Activated CD4-positive, alpha-beta T cell treated with anti-CD3 and anti-CD28 coated beads, Interleukin-2, amount 10 ng/mL, durations not matched to agents 24 days and 14 days (primary cell): ENCODE data around the gene OSBPL8. TPM values are rescaled to one million over a fixed set of nuclear protein-coding genes. Genes with fewer than 3 reads are reported as not detected.
"Not testable (repeated sequence)": the region's sequence is repeated elsewhere in the genome, so short reads cannot be mapped to it uniquely, and the experiment has no call there.

Source experiments
- DNase-seq: peaks from one replicate; pipeline ENCODE4 v3.0.0; 2022
- H3K27ac Mint-ChIP-seq: one replicate; pipeline ENCODE4 v1.8.0; 2022; ENCODE audit warnings: mild to moderate bottlenecking, mixed read lengths
- H3K27me3 Mint-ChIP-seq: one replicate; pipeline ENCODE4 v1.8.0; 2022; ENCODE audit warnings: mixed read lengths
- H3K36me3 Mint-ChIP-seq: one replicate; pipeline ENCODE4 v1.8.0; 2022; ENCODE audit warnings: low read depth, mild to moderate bottlenecking, mixed read lengths
- H3K4me1 Mint-ChIP-seq: one replicate; pipeline ENCODE4 v1.8.0; 2021; ENCODE audit warnings: mixed read lengths
- H3K4me3 Mint-ChIP-seq: one replicate; pipeline ENCODE4 v1.8.0; 2022; ENCODE audit warnings: mild to moderate bottlenecking, moderate library complexity, mixed read lengths
- H3K9me3 Mint-ChIP-seq: one replicate; pipeline ENCODE4 v1.8.0; 2021; ENCODE audit warnings: mixed read lengths
- intact Hi-C: fragments of 100-400 bp; cut with micrococcal nuclease; formaldehyde crosslinking; loops from one replicate; pipeline ENCODE4 v1.15.1; 2023
- total RNA-seq: library from RNA; stranded (reverse); gene quantifications from 2 replicates; pipeline ENCODE4 v1.2.3, GENCODE V29; 2022

The OSBPL8 gene
- total RNA-seq, 1 donor from 2014 or later = 92.0 TPM

DNA sequence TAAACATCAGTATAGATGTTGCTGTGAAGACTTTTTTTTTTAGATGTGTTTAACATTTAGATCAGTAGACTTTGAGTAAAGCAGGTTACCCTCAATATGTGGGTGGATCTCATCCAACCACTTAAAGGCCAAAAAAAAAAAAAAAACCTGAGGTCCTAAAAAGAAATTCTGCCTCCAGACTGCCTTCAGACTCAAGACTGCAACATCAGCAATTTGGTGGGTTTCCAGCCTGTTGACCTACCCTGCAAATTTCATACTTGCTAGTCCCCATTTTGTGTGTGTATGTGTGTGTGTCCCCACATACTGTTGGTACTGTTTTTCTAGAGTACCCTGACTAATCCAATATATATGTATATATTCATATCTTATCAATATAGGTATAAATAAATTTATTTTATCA is 55.6 kb downstream of the OSBPL8 start:
- Mint-ChIP-seq H3K4me3 (no peak overlapping the region), H3K36me3 (peaks cover 23% of the 10 kb centered on the region)
- intact Hi-C loops = no loop called here

DNA sequence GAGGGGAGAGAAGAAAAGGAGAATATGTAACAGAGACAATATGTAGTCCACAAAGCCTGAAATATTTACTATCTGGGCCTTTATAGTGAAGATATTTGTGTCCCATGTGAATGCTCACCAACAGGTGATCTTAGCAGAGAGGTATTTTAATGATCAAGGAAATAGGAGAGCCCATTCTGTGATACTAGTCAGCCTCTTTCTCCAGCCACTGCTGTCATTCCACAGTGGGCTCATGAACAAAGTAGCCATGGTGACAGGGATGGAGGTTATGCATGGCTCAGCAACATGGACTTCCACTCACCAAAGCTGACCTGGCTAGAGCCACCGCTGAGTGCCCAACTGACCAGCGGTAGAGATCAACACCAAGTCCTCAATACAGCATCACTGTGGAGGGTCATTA is 58.2 kb downstream of the OSBPL8 start:
- peaks cover 2% of the 10 kb centered on the region for H3K4me1 Mint-ChIP-seq
- peaks cover 4% of the 10 kb centered on the region for H3K9me3 Mint-ChIP-seq
- no peaks in the 10 kb centered on the region for H3K27me3 Mint-ChIP-seq
- intact Hi-C loops = no loop called here
- H3K36me3 Mint-ChIP-seq = peaks cover 20% of the 10 kb centered on the region
- no peak overlapping the region for H3K4me3 Mint-ChIP-seq
- DNase-seq = no peak
- H3K27ac Mint-ChIP-seq = no peak overlapping the region

More for the DNA sequence above, 55.6 kb downstream of the OSBPL8 start:
- Mint-ChIP-seq H3K9me3 (peaks cover 4% of the 10 kb centered on the region), H3K27ac (no peak overlapping the region), H3K4me1 (peaks cover 2% of the 10 kb centered on the region), H3K27me3 (no peaks in the 10 kb centered on the region)
- DNase-seq = no peak

DNA sequence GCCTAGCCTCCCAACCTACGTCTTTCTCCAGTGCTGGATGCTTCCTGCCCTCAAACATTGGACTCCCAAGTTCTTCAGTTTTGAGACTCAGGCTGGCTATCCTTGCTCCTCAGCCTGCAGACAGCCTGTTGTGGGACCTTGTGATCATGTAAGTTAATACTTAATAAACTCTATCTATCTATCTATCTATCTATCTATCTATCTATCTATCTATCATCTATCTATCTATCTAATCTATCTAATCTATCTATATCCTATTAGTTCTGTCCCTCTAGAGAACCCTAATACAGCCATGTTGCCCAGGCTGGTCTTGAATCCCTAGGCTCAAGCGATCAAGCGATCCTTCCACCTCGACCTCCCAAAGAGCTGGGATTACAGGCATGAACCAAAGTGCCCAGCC is 60.4 kb downstream of the OSBPL8 start:
- H3K27me3 Mint-ChIP-seq = not testable (repeated sequence)

DNA sequence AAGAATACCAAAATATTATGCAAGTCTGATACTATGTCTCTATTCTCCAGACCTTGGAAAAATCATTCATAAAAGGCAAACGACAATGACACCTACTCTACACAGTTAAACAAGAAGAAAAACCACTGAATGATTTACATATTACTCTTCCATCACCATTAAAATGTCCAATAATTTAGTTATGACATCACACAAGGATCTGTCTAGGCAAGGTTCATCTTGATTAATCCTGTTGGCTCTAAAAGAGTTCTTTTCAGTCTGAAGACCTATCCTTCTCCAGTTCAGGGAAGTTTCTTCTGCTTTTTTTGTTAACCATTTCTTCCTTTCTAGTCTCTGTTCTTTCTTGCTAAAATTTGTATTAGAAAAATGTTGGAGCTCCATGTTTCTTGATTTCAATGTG is 64.0 kb downstream of the OSBPL8 start:
- Mint-ChIP-seq H3K4me1 (peaks cover 2% of the 10 kb centered on the region), H3K36me3 (peaks cover 34% of the 10 kb centered on the region), H3K27ac (no peak overlapping the region), H3K27me3 (no peaks in the 10 kb centered on the region), H3K9me3 (peaks cover 17% of the 10 kb centered on the region), H3K4me3 (no peak overlapping the region)
- no peak for DNase-seq
- intact Hi-C loops = no loop called here

More for the DNA sequence above, 60.4 kb downstream of the OSBPL8 start:
- H3K4me3 Mint-ChIP-seq, H3K4me1 Mint-ChIP-seq, intact Hi-C loops, H3K27ac Mint-ChIP-seq, H3K9me3 Mint-ChIP-seq, DNase-seq: not testable (repeated sequence)
- peaks cover 28% of the 10 kb centered on the region for H3K36me3 Mint-ChIP-seq

DNA sequence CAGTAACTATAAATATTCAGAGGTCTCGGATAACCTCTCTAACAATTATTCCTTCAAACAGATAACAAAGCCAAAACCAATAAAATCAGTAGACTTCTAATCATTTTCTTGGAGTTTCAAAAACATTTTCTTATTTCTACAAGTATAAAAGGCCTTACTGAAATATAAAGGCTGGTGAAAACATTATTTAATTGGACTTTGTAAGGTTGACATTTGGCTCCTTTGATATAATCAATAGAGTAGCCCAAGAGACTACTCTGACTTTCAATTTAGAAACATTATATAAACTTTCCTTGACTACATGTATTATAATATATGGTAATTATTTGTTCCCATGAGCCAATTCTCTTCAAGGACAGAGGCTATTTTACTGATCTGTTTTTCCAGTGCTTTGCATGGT is 68.3 kb downstream of the OSBPL8 start:
- Mint-ChIP-seq H3K4me3 (no peak overlapping the region), H3K27ac (no peak overlapping the region), H3K36me3 (peaks cover 41% of the 10 kb centered on the region), H3K9me3 (peaks cover 17% of the 10 kb centered on the region), H3K27me3 (no peaks in the 10 kb centered on the region), H3K4me1 (peaks cover 10% of the 10 kb centered on the region)
- intact Hi-C loops = no loop called here
- DNase-seq = no peak

DNA sequence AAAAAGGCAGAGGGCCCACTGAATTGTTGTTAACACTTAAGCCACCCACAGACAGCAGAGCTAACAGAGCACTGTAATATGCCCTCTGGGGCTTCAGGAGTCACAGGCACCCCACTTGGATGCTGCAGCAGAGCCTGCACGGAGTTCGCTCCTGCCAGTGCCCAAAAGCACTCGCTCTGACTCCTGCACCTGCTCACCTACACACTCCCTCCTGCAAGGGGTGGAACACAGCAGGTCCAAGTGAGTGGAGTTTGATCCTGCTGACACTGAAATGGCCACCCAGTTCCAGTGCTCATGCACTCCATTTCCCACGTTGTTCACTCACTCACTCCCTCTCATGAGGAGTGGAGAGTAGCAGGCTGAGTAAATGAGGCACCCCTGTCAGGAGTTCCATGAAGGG is 68.8 kb downstream of the OSBPL8 start:
- H3K4me1 Mint-ChIP-seq = peaks cover 12% of the 10 kb centered on the region
- no peak overlapping the region for H3K4me3 Mint-ChIP-seq
- no peaks in the 10 kb centered on the region for H3K27me3 Mint-ChIP-seq
- intact Hi-C loops = no loop called here
- peaks cover 17% of the 10 kb centered on the region for H3K9me3 Mint-ChIP-seq
- no peak for DNase-seq
- H3K27ac Mint-ChIP-seq = no peak overlapping the region
- H3K36me3 Mint-ChIP-seq = peaks cover 41% of the 10 kb centered on the region

DNA sequence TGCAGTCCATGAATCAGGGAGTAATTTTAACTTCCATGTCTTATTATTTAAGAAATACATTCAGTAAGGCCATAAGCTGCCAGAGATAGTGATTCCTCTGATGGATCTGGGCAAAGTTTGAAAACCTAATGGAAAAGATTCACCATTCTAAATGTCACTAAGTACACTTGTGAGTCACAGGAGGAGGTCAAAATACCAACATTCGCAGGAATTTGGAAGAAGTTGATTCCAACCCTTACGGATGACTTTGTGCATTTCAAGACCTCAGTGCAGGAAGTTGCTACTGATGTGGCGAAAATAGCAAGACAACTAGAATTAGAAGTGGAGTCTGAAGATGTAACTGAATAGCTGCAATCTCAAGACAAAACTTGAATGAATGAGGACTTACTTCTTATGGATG is 69.8 kb downstream of the OSBPL8 start:
- Mint-ChIP-seq H3K9me3 (peaks cover 17% of the 10 kb centered on the region), H3K4me3 (no peak overlapping the region), H3K27ac (no peak overlapping the region), H3K36me3 (peaks cover 36% of the 10 kb centered on the region), H3K4me1 (peaks cover 12% of the 10 kb centered on the region), H3K27me3 (no peaks in the 10 kb centered on the region)
- DNase-seq = no peak
- intact Hi-C loops = no loop called here

DNA sequence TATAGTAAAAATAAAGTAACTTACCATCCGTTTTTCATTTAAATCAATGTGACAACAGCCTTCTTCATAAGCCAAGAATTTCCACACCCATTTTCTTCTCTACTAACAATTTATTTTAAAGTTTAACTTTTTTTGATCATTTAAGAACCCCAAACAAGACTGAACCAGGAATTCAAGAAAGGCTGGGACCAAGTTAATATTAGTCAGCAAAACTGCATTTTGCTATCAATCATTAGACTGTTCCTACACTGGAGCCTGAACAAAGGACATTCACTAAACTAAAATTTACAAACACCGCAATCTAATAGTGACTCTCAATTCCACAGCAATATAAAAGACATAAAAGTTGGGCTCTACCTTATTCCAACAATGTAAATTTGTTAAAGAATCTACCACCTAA is 73.6 kb downstream of the OSBPL8 start:
- Mint-ChIP-seq H3K4me1 (peaks cover 12% of the 10 kb centered on the region), H3K4me3 (no peak overlapping the region), H3K9me3 (no peaks in the 10 kb centered on the region), H3K27me3 (no peaks in the 10 kb centered on the region), H3K27ac (no peak overlapping the region), H3K36me3 (peaks cover 23% of the 10 kb centered on the region)
- intact Hi-C loops = no loop called here
- no peak for DNase-seq

DNA sequence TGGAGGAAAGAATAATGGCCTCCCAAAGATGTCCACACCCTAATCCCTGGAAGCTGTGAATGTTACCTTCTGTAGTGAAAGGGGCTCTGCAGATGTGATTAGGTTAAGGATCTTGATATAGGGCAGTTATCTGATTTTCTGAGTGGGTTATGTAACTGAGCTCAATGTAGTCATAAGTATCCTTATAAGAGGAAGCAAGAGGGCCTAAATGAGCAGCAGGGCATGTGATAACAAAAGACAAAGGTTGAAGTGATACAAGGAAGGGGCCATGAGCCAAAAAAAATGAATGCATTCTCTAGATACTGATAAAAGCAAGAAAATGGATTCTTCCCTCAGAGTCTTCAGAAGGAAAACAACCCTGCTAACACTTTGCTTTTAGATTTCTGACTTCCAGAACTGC is 78.8 kb downstream of the OSBPL8 start:
- H3K4me1 Mint-ChIP-seq = peaks cover 4% of the 10 kb centered on the region
- H3K9me3 Mint-ChIP-seq = no peaks in the 10 kb centered on the region
- H3K27ac Mint-ChIP-seq = no peak overlapping the region
- DNase-seq = no peak
- intact Hi-C loops = no loop called here
- H3K4me3 Mint-ChIP-seq = no peak overlapping the region
- no peaks in the 10 kb centered on the region for H3K27me3 Mint-ChIP-seq
- H3K36me3 Mint-ChIP-seq = peaks cover 16% of the 10 kb centered on the region

DNA sequence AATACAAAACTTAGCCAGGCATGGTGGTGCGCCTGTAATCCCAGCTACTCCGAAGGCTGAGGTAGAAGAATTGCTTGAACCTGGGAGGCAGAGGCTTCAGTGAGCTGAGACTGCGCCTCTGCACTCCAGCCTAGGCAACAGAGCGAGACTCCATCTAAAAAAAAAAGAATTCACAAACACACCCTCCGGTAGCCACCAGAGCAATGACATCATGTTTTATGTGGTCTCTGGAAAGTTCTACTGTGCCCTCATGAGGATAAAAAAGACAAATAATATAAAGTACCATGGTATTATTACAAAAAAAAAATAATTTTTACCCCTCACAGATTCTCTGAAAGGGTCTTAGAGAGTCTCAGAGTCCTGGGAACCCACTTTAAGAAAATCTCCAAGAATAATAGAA is 81.5 kb downstream of the OSBPL8 start:
- Mint-ChIP-seq H3K36me3 (peaks cover 10% of the 10 kb centered on the region), H3K9me3 (no peaks in the 10 kb centered on the region), H3K27me3 (no peaks in the 10 kb centered on the region), H3K27ac (no peak overlapping the region), H3K4me1 (peaks cover 4% of the 10 kb centered on the region), H3K4me3 (no peak overlapping the region)
- DNase-seq = no peak
- intact Hi-C loops = no loop called here

DNA sequence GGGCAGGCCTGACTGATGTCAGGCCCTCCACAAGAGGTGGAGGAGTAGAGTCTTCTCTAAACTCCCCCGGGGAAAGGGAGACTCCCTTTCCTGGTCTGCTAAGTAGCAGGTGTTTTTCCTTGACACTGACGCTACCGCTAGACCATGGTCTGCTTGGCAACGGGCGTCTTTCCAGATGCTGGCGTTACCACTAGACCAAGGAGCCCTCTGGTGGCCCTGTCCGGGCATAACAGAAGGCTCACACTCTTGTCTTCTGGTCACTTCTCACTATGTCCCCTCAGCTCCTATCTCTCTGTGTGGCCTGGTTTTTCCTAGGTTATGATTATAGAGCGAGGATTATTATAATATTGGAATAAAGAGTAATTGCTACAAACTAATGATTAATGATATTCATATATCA is 86.7 kb downstream of the OSBPL8 start:
- not testable (repeated sequence) for DNase-seq

DNA sequence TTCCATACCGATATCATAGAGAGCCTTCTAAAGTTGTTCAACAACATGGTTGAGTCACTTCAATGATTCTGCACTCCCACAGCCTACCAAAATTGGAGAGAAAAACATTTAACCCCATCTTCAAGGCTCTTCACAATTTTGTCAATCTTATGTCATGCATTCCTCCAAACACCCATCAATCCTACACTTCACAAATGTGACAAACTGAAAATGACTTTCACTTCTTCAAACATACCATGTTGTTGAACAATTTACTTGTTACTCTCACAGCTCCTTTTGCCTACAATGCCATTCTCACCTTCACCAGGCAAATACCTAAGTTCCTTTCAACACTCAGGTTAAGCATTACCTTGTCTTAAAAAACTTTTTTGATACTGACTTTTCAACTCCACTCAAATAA is 88.0 kb downstream of the OSBPL8 start:
- Mint-ChIP-seq H3K36me3 (peaks cover 1% of the 10 kb centered on the region), H3K27me3 (no peaks in the 10 kb centered on the region), H3K4me3 (no peak overlapping the region), H3K4me1 (peaks cover 6% of the 10 kb centered on the region), H3K9me3 (no peaks in the 10 kb centered on the region), H3K27ac (no peak overlapping the region)
- intact Hi-C loops = no loop called here
- DNase-seq = no peak

More for the DNA sequence above, 86.7 kb downstream of the OSBPL8 start:
- H3K9me3 Mint-ChIP-seq, H3K27me3 Mint-ChIP-seq, H3K4me3 Mint-ChIP-seq, H3K36me3 Mint-ChIP-seq, H3K4me1 Mint-ChIP-seq, H3K27ac Mint-ChIP-seq, intact Hi-C loops: not testable (repeated sequence)

DNA sequence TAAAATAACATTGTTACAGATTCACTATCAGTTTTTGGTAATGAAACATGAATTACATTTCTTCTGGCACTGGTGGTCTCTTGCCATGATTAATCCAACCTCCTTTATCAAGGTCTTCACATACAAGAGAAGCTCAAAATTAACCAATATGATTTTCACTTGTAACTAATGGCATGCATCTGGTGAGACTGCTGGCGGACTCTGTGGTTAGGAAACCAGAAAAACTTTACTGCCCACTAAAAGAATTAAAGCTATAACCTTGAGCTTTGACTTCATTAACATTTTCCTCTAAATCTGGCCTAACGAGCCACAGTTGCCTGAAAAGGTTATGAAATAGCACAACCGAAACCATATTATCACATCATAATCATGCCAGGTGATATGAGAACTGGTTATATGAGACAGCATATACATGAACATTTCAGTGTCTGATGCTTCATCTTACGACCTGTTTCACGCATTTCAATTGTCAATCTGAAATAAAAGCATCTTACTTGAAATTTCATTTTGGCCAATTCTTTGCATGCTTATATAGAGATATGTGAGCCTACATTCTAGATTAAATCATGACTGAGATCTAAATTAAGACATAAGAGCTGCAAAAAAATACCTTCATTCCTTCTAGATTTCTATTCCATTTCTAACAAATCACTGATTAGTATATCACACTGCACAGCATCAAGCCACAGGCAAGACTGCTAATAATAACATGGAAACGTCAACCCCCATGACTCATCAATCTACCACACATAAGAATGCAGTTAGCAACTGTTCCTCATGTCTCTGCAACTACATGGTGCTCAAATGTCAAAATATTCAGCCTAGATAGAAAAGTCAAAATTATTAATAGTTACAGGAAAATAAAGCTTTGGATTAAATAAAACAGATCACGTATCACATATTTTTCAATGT is 89.3 kb downstream of the OSBPL8 start:
- DNase-seq = no peak
- intact Hi-C loops = no loop called here
- H3K9me3 Mint-ChIP-seq = no peaks in the 10 kb centered on the region
- H3K27me3 Mint-ChIP-seq = no peaks in the 10 kb centered on the region
- H3K36me3 Mint-ChIP-seq = peaks cover 1% of the 10 kb centered on the region
- H3K4me1 Mint-ChIP-seq = peaks cover 6% of the 10 kb centered on the region
- no peak overlapping the region for H3K27ac Mint-ChIP-seq
- no peak overlapping the region for H3K4me3 Mint-ChIP-seq

DNA sequence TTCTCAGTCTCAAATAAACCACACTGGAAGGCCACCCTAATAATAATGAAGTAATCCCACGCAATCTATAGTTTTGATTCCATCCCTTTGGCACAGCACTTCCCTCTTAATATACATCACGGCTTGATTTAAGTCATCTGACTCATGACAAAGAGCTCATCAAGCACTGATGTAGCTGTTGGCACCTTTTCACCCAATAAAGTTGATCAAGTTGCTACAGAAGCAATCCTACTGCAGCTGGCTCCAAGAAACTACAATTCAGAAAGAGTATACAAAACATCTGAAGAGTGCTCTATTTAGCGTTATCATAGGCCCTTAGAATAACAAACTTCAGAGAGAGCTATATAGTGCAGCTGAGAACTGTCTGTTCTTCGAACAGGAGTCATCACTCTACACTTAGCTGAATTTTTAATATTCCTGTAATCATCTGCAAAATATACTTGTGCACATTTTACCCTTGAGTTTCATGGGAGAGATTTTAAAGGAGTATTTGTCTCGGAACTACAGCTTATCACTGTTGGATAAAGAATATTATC is 94.9 kb downstream of the OSBPL8 start:
- no peak for DNase-seq
- H3K27me3 Mint-ChIP-seq = no peaks in the 10 kb centered on the region
- intact Hi-C loops = loop anchor here (5.0 kb wide), 1 partner anchor 93 kb away; the partner anchor contains the start of gene OSBPL8
- H3K9me3 Mint-ChIP-seq = no peaks in the 10 kb centered on the region
- H3K4me3 Mint-ChIP-seq = no peak overlapping the region
- peaks cover 1% of the 10 kb centered on the region for H3K36me3 Mint-ChIP-seq
- no peak overlapping the region for H3K27ac Mint-ChIP-seq
- peaks cover 16% of the 10 kb centered on the region for H3K4me1 Mint-ChIP-seq
